Eye (tissue), 1 donor: ENCODE measurements around the gene ERICH4.
"Not testable (repeated sequence)": the region's sequence is repeated elsewhere in the genome, so short reads cannot be mapped to it uniquely, and the experiment has no call there.

Source experiments
- DNase-seq: peaks from one replicate; pipeline ENCODE4 v3.0.0-alpha.2; 2015

Gene ERICH4

DNA sequence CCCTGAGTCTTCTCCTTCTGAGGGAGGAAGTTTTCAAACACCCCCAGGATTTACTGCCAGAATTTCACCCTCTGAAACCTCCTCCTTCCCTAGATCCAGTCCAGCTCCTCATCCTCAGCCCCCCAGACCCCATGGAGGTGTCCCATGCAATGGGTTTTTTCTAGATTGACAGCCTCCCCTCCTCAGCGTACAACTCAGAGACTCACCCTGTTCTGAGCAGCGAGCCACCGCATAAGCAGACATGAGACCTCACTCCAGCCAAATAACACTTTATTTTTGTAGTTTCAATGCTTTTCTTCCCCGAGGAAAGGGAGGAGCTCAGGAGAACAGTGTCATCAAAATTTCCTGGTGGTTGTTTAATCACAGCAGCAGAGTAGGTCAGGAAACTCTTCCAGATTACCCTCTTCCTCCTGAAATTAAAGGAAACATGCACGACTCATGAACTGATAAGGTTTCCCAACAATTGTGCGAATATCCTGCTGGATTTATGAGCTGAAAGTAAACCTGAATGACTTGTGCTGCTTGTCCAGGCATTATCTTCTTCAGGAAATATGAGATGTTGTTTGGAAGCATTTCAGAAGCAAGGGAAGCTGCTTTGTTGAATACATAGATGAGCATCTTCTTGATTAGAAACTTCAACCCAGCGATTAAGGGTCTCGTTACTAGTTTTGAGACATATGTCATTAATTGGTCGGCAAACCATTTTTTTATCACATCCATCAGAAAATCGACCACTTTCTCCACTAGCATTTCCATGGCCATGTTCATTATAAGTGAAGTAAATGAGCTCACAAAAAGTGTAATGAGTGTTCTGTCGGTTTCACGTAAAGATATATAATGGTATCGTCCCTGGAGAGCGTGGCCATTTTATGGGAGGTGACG is 36.2 kb downstream of the ERICH4 start:
- DNase-seq = no peak

DNA sequence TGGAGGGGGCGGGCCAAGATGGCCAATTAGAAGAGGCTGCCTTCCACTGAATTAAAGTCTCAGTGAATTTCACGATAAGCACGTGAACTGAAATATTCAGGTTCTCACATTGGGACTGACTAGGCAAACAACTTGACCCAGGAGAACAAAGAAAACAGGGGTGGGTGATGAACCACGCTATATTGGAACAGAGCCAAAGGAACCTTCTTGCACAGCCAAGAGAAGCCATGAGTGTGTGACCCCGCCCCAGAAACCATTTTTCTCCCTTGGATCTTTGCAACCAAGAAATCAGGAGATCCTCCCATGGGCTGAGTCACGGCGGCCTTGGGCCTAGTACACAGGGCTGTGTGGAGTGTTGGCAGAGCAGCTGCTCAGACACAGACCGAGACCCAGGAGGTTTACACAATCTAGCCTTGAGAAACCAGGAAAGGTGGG is 36.8 kb downstream of the ERICH4 start:
- DNase-seq = no peak

DNA sequence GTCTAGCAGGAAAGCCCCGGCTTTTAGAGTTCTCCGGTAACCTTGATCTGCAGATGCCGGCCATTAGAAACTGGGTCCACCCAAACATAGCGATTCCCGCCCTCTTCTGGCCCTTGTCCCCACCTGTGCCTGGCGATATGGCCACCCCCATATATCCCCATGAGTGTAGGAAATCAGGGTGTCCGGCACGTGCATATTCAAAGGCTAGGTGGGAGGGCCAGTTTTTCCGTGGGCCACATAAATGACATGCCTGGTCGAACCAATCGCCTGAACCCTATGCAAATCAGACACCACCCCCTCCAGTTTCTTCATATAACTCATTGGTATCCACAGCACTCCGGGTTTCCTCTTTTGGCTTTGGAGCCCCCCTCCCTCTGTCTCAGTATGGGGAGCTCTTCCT is 37.4 kb downstream of the ERICH4 start:
- DNase-seq = no peak

DNA sequence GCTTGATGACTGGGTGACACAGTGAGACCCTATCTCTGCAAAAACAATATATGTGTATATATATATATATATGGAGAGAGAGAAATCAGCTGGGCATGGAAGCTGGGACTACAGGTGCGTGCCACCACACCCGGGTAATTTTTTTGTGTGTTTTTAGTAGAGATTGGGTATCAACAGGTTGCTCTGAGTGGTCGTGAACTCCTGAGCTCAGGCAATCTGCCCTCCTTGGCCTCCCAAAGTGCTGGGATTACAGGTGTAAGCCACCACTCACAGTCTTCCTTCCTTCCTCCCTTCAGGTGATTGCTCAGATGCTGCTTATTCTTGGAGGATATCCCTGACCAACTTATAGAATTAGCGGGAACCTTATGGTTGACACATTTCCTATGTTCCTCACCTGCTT is 41.9 kb downstream of the ERICH4 start:
- no peak for DNase-seq

DNA sequence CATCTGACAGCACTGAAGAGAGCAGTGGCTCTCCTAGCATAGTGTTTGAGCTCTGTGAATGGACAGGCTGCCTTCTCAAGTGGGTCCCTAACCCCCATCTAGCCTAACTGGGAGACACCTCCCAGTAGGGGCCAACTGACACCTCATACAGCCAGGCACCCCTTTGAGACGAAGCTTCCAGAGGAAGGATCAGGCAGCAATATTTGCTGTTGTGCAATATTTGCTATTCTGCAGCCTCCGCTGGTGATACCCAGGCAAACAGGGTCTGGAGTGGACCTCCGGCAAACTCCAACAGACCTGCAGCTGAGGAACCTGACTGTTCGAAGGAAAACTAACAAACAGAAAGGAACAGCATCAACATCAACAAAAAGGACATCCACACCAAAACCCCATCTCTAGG is 44.0 kb downstream of the ERICH4 start:
- not testable (repeated sequence) for DNase-seq

DNA sequence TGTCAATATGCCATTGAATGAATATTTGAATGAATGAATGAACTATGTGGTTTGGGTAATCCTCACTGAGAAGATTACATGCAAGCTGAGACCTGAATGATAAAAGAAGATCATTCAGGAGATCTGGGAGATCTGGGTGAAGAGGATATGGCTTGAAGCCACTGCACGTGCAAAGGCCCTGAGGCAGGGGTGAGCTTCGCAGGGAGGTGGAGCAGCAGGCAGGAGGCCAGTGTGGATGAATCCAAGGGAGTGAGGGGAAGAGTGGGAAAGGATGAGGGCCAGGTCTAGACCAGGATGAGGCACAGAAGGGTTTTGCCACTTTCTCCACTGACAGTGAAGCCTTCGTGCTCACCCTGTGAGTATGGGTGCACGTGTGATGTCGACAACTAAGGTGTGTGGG is 49.9 kb downstream of the ERICH4 start:
- no peak for DNase-seq
